IMR-90 (cell line): ENCODE measurements around the gene FER. TPM values are rescaled to one million over a fixed set of nuclear protein-coding genes. Genes with fewer than 3 reads are reported as not detected.

Source experiments
- ATAC-seq: fragments of 200-7000 bp; cut with Tn5 transposase; 2 replicates; pipeline ENCODE4 v1.9.1; 2020; ENCODE audit warnings: low read depth, mild to moderate bottlenecking, moderate library complexity
- BruUV-seq: library from RNA; stranded (reverse); fragments of 400-500 nt; replicated peaks from 2 replicates; lab custom pipeline; 2021; lab: Mats Ljungman, UMichigan
- CTCF ChIA-PET: fragments of 300-600 bp; formaldehyde crosslinking; extraction: SDS; loops from one replicate; lab custom pipeline; 2021; ENCODE audit warnings: antibody characterized with exemption; lab: Yijun Ruan, JAX
- POLR2A ChIA-PET: fragments of 300-600 bp; sonication (Branson Sonifier 250); formaldehyde crosslinking; loops from one replicate; lab custom pipeline; 2022; ENCODE audit warnings: antibody characterized with exemption; ENCODE audit not compliant: unreplicated experiment; lab: Charles Lee
- DNase-seq: peaks from one replicate; pipeline ENCODE4 v3.0.0; 2013
- H2AFZ ChIP-seq: replicated peaks from 2 replicates; pipeline ENCODE3; 2013; ENCODE audit warnings: low read length, mild to moderate bottlenecking; ENCODE audit not compliant: poor library complexity
- H2AK5ac ChIP-seq: 2 replicates; pipeline ENCODE4 v1.6.1; 2013; ENCODE audit warnings: low read depth, low read length, inconsistent platforms
- H2AK9ac ChIP-seq: replicated peaks from 2 replicates; pipeline ENCODE3; 2013; ENCODE audit warnings: mild to moderate bottlenecking, low read depth, low read length, moderate library complexity; ENCODE audit not compliant: poor library complexity
- H2BK120ac ChIP-seq: 2 replicates; pipeline ENCODE4 v1.6.1; 2013; ENCODE audit warnings: low read depth, low read length, inconsistent platforms
- H2BK15ac ChIP-seq: 3 replicates; pipeline ENCODE4 v1.6.1; 2013; ENCODE audit warnings: low read depth, low read length, inconsistent platforms
- H2BK20ac ChIP-seq: 2 replicates; pipeline ENCODE4 v1.6.1; 2013; ENCODE audit warnings: low read depth, mild to moderate bottlenecking, inconsistent platforms, low read length, moderate library complexity
- H2BK5ac ChIP-seq: 2 replicates; pipeline ENCODE4 v1.6.1; 2013; ENCODE audit warnings: mild to moderate bottlenecking, low read depth, low read length, inconsistent platforms; ENCODE audit not compliant: poor library complexity, severe bottlenecking
- H3K14ac ChIP-seq: replicated peaks from 2 replicates; pipeline ENCODE4 v1.6.1; 2013; ENCODE audit warnings: low read depth, low read length, inconsistent platforms
- H3K18ac ChIP-seq: 2 replicates; pipeline ENCODE4 v1.6.1; 2013; ENCODE audit warnings: low read depth, low read length, control low read depth
- H3K23ac ChIP-seq: 2 replicates; pipeline ENCODE4 v1.6.1; 2013; ENCODE audit warnings: low read depth, low read length, inconsistent platforms
- H3K27ac ChIP-seq: 2 replicates; pipeline ENCODE4 v1.5.1; 2013; ENCODE audit warnings: mild to moderate bottlenecking, control low read depth, low read length; ENCODE audit not compliant: insufficient read depth
- H3K27me3 ChIP-seq: 2 replicates; pipeline ENCODE4 v1.6.1; 2013; ENCODE audit warnings: low read length; ENCODE audit not compliant: control insufficient read depth, insufficient read depth
- H3K36me3 ChIP-seq: 2 replicates; pipeline ENCODE4 v1.6.1; 2013; ENCODE audit warnings: low read length, mixed read lengths; ENCODE audit not compliant: control insufficient read depth, insufficient read depth
- H3K4ac ChIP-seq: 2 replicates; pipeline ENCODE4 v1.6.1; 2013; ENCODE audit warnings: low read depth, low read length, inconsistent platforms
- H3K4me1 ChIP-seq: 2 replicates; pipeline ENCODE4 v1.6.1; 2013; ENCODE audit warnings: low read length, mixed read lengths; ENCODE audit not compliant: control insufficient read depth, insufficient read depth
- H3K4me2 ChIP-seq: 2 replicates; pipeline ENCODE4 v1.6.1; 2013; ENCODE audit warnings: low read depth, mild to moderate bottlenecking, control low read depth, low read length, moderate library complexity
- H3K4me3 ChIP-seq: 2 replicates; pipeline ENCODE4 v1.5.1; 2013; ENCODE audit warnings: low read depth, mild to moderate bottlenecking, control low read depth, low read length, moderate library complexity; ENCODE audit not compliant: insufficient read depth
- H3K56ac ChIP-seq: 2 replicates; pipeline ENCODE4 v1.6.1; 2013; ENCODE audit warnings: low read length, inconsistent platforms; ENCODE audit not compliant: insufficient read depth; ENCODE audit errors: extremely low read depth
- H3K79me1 ChIP-seq, 2 experiments: 2 replicates each; pipeline ENCODE4 v1.6.1; 2013; ENCODE audit warnings: low read length in 2 of 2, inconsistent platforms in 1 of 2, low read depth in 1 of 2
- H3K9ac ChIP-seq: 2 replicates; pipeline ENCODE4 v1.6.1; 2013; ENCODE audit warnings: low read depth, low read length, control low read depth
- H3K9me1 ChIP-seq: 2 replicates; pipeline ENCODE4 v1.6.1; 2013; ENCODE audit warnings: low read length, inconsistent platforms; ENCODE audit not compliant: insufficient read depth
- H3K9me3 ChIP-seq: 2 replicates; pipeline ENCODE4 v1.6.1; 2013; ENCODE audit warnings: low read length; ENCODE audit not compliant: control insufficient read depth, insufficient read depth
- H4K20me1 ChIP-seq: 2 replicates; pipeline ENCODE4 v1.6.1; 2013; ENCODE audit warnings: low read length, inconsistent platforms; ENCODE audit not compliant: insufficient read depth
- H4K5ac ChIP-seq: 2 replicates; pipeline ENCODE4 v1.6.1; 2013; ENCODE audit warnings: mild to moderate bottlenecking, low read depth, low read length, control low read depth
- H4K8ac ChIP-seq, 2 experiments: 2 replicates each; pipeline ENCODE4 v1.6.1; 2013; ENCODE audit warnings: low read depth in 2 of 2, low read length in 2 of 2, control low read depth in 1 of 2, inconsistent platforms in 1 of 2
- H4K91ac ChIP-seq: 2 replicates; pipeline ENCODE4 v1.6.1; 2013; ENCODE audit warnings: low read depth, low read length, inconsistent platforms; ENCODE audit not compliant: insufficient read depth
- CEBPB ChIP-seq: IDR thresholded peaks from 2 replicates; pipeline ENCODE4 v1.6.1; 2012; ENCODE audit warnings: low read depth, low read length, improper control_type of control experiment
- MAZ ChIP-seq: IDR thresholded peaks from 2 replicates; pipeline ENCODE4 v1.6.1; 2012; ENCODE audit warnings: low read depth, mild to moderate bottlenecking, low read length, improper control_type of control experiment, moderate library complexity, borderline replicate concordance
- WGBS, 2 experiments: methylation state at CpG; one replicate each; pipeline versions ENCODE4 v1.1.5 to v1.1.7; 2013; ENCODE audit warnings: missing lambda C conversion rate in 2 of 2; ENCODE audit not compliant: insufficient read length in 1 of 2; ENCODE audit errors: extremely low coverage in 2 of 2; 5-methylcytosine and 5-hydroxymethylcytosine counted together
- dilution Hi-C: fragments of 300-500 bp; cut with HindIII; formaldehyde crosslinking; loops from one replicate; pipeline ENCODE4 v1.14.3; 2018; ENCODE audit warnings: low sequenced_read_pairs; ENCODE audit not compliant: unreplicated experiment
- in situ Hi-C: fragments of 300-500 bp; cut with MboI; formaldehyde crosslinking; loops from 3 replicates; pipeline ENCODE4 v1.14.3; 2019; ENCODE audit warnings: low sequenced_read_pairs, inconsistent platforms, mixed read lengths
- intact Hi-C: fragments of 100-400 bp; cut with micrococcal nuclease; formaldehyde crosslinking; loops from 2 replicates; pipeline ENCODE4 v1.10.0; 2022
- polyA plus RNA-seq, 3 experiments: library from polyadenylated mRNA; depleted of rRNA; stranded (reverse); fragments of >200 nt; gene quantifications; 2 replicates each; pipeline ENCODE4 v1.2.3, GENCODE V29; 2012; ENCODE audit warnings: low replicate concordance in 1 of 3
- total RNA-seq: library from RNA; depleted of rRNA; stranded (reverse); fragments of >200 nt; gene quantifications from 2 replicates; pipeline ENCODE4 v1.2.3, GENCODE V29; 2012

FER gene
- total and polyA plus RNA-seq, 2 of the 4 experiments (the other 2 are of a cell fraction), result 3.5 to 32.4 TPM

GRCh38 chr5:108729242-108729615, 18.5 kb upstream of the FER start:
- Histone ChIP-seq H3K27me3 (no peaks in the 10 kb centered on the region), H3K27ac (no peak overlapping the region), H3K9me3 (no peaks in the 10 kb centered on the region), H3K4me3 (no peak overlapping the region), H3K23ac (no peak overlapping the region), H4K91ac (no peak overlapping the region), H2BK15ac (no peak overlapping the region), H3K18ac (no peak overlapping the region), H3K56ac (no peak overlapping the region), H4K20me1 (no peaks in the 10 kb centered on the region), H3K14ac (no peak overlapping the region), H2AK5ac (no peak overlapping the region), H2BK120ac (no peak overlapping the region), H4K5ac (0 out of 2 replicates have a peak overlapping the region, but pooled peaks have one; percentile 40), H3K36me3 (no peaks in the 10 kb centered on the region), H4K8ac (no peak overlapping the region; a peak in 1 of 4 replicates), H3K79me1 (peaks cover 0 to 8% of the 10 kb centered on the region in 2 experiments; a peak in 2 of 4 replicates), H3K9me1 (peaks cover 5% of the 10 kb centered on the region; the same call in 1 of the 2 replicates), H2AK9ac (no peak overlapping the region), H3K4me2 (no peak overlapping the region; the same call in 1 of the 2 replicates), H3K9ac (no peak overlapping the region), H2BK5ac (no peak overlapping the region), H3K4me1 (no peaks in the 10 kb centered on the region; the same call in 1 of the 2 replicates), H3K4ac (no peak overlapping the region), H2AFZ (no peak overlapping the region), H2BK20ac (no peak overlapping the region)
- dilution Hi-C loops (no loop called here), in situ Hi-C loops (no loop called here), intact Hi-C loops (no loop called here)
- WGBS, 2 experiments, result no CpG with 5 or more reads among the region's 8 CpGs
- TF ChIP-seq MAZ, result no peak
- TF ChIP-seq CEBPB, result peak; percentile 94
- no TSS peak for BruUV-seq
- ChIA-PET CTCF (interaction anchor here (0.6 to 0.8 kb wide), 4 partner anchors 16 to 665 kb away, joined by 3 to 4 read pairs (median 4); no protein-coding TSS in a partner anchor), POLR2A (no interaction called here)
- DNase-seq (no peak), ATAC-seq (no peak)
